Ishikawa (cell line): ENCODE measurements around the gene RASGRP4.

Experiments
- CREB1 ChIP-seq: IDR thresholded peaks from 2 replicates; pipeline ENCODE4 v1.6.1; 2012; ENCODE audit warnings: low read depth
- EGR1 ChIP-seq: IDR thresholded peaks from 2 replicates; pipeline ENCODE4 v1.6.1; 2012
- EP300 ChIP-seq: IDR thresholded peaks from 2 replicates; pipeline ENCODE4 v1.6.1; 2012; ENCODE audit warnings: borderline replicate concordance
- FOXM1 ChIP-seq: IDR thresholded peaks from 2 replicates; pipeline ENCODE4 v1.6.1; 2012; ENCODE audit warnings: low read depth, borderline replicate concordance
- NFIC ChIP-seq: IDR thresholded peaks from 2 replicates; pipeline ENCODE4 v1.6.1; 2012
- TAF1 ChIP-seq: IDR thresholded peaks from 2 replicates; pipeline ENCODE4 v1.6.1; 2012; ENCODE audit warnings: low read depth, mild to moderate bottlenecking
- TCF12 ChIP-seq: IDR thresholded peaks from 2 replicates; pipeline ENCODE4 v1.6.1; 2012; ENCODE audit warnings: low read depth
- YY1 ChIP-seq: IDR thresholded peaks from 2 replicates; pipeline ENCODE4 v1.6.1; 2012; ENCODE audit warnings: low read depth
- ZBTB7A ChIP-seq: IDR thresholded peaks from 2 replicates; pipeline ENCODE4 v1.6.1; 2012; ENCODE audit warnings: low read depth
- TF ChIP-seq, protein P1 (sequence below): IDR thresholded peaks from 2 replicates; pipeline ENCODE4 v1.6.1; 2012
- TF ChIP-seq, protein P2 (sequence below): IDR thresholded peaks from 2 replicates; pipeline ENCODE4 v1.6.1; 2012
- TF ChIP-seq, protein P3 (sequence below): IDR thresholded peaks from 2 replicates; pipeline ENCODE4 v1.6.1; 2012; ENCODE audit warnings: low read depth, mild to moderate bottlenecking

DNA sequence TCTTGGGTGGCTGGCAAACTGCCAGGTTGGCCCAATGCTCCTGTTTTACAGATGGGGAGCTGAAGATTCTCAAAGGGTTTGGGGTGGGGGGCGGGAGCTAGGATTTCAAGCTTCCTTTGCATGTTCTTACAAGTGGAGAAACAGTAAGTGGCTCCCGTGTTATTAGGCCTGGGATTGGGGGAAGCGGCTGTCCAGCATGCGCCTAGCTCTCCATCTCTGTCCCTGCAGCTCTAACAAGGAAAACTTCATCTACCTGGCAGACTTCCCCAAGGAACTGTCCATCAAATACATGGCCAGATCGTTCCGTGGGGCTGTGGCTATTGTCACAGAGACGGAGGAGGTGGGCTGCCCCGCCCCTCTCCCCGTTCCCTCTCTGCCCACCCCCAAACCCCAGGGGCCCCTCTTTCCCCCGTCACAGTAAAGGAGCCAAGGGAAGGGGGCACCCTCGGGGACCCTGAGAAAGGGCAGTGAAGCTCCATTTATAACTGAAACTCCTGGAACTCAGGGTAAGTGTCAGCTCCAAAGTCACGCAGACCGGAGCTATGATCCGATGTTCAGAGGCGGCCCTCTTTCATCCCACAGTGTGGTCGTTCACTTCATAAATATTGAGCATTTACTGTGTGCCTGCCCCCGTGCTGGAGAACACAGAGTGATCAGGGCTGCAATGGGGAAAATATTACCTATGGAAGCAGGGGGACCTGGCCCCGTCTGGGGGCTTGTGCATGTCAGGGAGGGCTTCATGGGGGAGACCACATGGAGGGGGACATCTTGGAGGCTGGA is 66.6 kb downstream of the RASGRP4 start:
- TF ChIP-seq TCF12, result no peak
- no peak for TF ChIP-seq EGR1
- TF ChIP-seq TAF1, result no peak
- no peak for TF ChIP-seq CREB1
- TF ChIP-seq, protein P1, sequence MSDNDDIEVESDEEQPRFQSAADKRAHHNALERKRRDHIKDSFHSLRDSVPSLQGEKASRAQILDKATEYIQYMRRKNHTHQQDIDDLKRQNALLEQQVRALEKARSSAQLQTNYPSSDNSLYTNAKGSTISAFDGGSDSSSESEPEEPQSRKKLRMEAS, result no peak
- no peak for TF ChIP-seq EP300
- TF ChIP-seq, protein P2, sequence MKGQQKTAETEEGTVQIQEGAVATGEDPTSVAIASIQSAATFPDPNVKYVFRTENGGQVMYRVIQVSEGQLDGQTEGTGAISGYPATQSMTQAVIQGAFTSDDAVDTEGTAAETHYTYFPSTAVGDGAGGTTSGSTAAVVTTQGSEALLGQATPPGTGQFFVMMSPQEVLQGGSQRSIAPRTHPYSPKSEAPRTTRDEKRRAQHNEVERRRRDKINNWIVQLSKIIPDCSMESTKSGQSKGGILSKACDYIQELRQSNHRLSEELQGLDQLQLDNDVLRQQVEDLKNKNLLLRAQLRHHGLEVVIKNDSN, result no peak
- TF ChIP-seq, protein P3, sequence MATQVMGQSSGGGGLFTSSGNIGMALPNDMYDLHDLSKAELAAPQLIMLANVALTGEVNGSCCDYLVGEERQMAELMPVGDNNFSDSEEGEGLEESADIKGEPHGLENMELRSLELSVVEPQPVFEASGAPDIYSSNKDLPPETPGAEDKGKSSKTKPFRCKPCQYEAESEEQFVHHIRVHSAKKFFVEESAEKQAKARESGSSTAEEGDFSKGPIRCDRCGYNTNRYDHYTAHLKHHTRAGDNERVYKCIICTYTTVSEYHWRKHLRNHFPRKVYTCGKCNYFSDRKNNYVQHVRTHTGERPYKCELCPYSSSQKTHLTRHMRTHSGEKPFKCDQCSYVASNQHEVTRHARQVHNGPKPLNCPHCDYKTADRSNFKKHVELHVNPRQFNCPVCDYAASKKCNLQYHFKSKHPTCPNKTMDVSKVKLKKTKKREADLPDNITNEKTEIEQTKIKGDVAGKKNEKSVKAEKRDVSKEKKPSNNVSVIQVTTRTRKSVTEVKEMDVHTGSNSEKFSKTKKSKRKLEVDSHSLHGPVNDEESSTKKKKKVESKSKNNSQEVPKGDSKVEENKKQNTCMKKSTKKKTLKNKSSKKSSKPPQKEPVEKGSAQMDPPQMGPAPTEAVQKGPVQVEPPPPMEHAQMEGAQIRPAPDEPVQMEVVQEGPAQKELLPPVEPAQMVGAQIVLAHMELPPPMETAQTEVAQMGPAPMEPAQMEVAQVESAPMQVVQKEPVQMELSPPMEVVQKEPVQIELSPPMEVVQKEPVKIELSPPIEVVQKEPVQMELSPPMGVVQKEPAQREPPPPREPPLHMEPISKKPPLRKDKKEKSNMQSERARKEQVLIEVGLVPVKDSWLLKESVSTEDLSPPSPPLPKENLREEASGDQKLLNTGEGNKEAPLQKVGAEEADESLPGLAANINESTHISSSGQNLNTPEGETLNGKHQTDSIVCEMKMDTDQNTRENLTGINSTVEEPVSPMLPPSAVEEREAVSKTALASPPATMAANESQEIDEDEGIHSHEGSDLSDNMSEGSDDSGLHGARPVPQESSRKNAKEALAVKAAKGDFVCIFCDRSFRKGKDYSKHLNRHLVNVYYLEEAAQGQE, result peak; percentile 20; the same call in 1 of the 2 replicates
- TF ChIP-seq FOXM1, result no peak
- no peak for TF ChIP-seq ZBTB7A
- TF ChIP-seq YY1, result no peak
- TF ChIP-seq NFIC, result no peak
